GM18858 (cell line): Measurements from ENCODE around the gene HOXB5.

Experiments
- ATAC-seq: cut with Tn5 transposase; IDR thresholded peaks from one replicate; pipeline ENCODE4 v1.9.1; 2021; ENCODE audit not compliant: unreplicated experiment

HOXB5 gene

GRCh38 chr17:48576479-48577309 is 16.9 kb downstream of the HOXB5 start:
- no peak for ATAC-seq

- no peak for ATAC-seq
Observed at GRCh38 chr17:48575673-48576478, 17.7 kb downstream of the HOXB5 start.

- no peak for ATAC-seq
Observed at GRCh38 chr17:48575066-48575582, 18.5 kb downstream of the HOXB5 start.

- ATAC-seq, result no peak
Observed at GRCh38 chr17:48574505-48575065, 19.0 kb downstream of the HOXB5 start.

GRCh38 chr17:48571826-48572417 is 21.7 kb downstream of the HOXB5 start:
- ATAC-seq, result no peak

- ATAC-seq, result no peak
Observed at GRCh38 chr17:48571024-48571818, 22.4 kb downstream of the HOXB5 start.

GRCh38 chr17:48570325-48571023 is 23.1 kb downstream of the HOXB5 start:
- ATAC-seq, result no peak

GRCh38 chr17:48569674-48570324 is 23.8 kb downstream of the HOXB5 start:
- ATAC-seq, result no peak

GRCh38 chr17:48569240-48569582 is 24.4 kb downstream of the HOXB5 start:
- no peak for ATAC-seq

- no peak for ATAC-seq
Observed at GRCh38 chr17:48568499-48569239, 24.9 kb downstream of the HOXB5 start.

- no peak for ATAC-seq
Observed at GRCh38 chr17:48567646-48568354, 25.8 kb downstream of the HOXB5 start.

GRCh38 chr17:48567209-48567608 is 26.4 kb downstream of the HOXB5 start:
- no peak for ATAC-seq

GRCh38 chr17:48566717-48567116 is 26.9 kb downstream of the HOXB5 start:
- ATAC-seq, result no peak

GRCh38 chr17:48565925-48566710 is 27.5 kb downstream of the HOXB5 start:
- no peak for ATAC-seq

- no peak for ATAC-seq
Observed at GRCh38 chr17:48565022-48565554, 28.5 kb downstream of the HOXB5 start.

GRCh38 chr17:48564188-48565021 is 29.2 kb downstream of the HOXB5 start:
- no peak for ATAC-seq
